ENCODE results near the gene POMP.

The POMP gene

GRCh38 chr13:28621449-28621848, 37.5 kb upstream of the POMP start:
- Histone ChIP-seq H3K27ac (ENCODE audit: low read depth in 2 of 2, low read length in 2 of 2) (no peak overlapping the region), H3K27me3 (ENCODE audit: control insufficient read depth in 2 of 2, insufficient read depth in 2 of 2, low read length in 2 of 2) (no peaks in the 10 kb centered on the region), H3K4me1 (ENCODE audit: control insufficient read depth in 2 of 2, insufficient read depth in 2 of 2, low read length in 2 of 2) (no peaks in the 10 kb centered on the region), H3K9me3 (ENCODE audit: control insufficient read depth in 2 of 2, low read length in 2 of 2) (no peaks in the 10 kb centered on the region), H3K4me3 (ENCODE audit: low read length in 2 of 2) (no peak overlapping the region), H3K9ac (ENCODE audit: low read depth in 1 of 2, low read length in 2 of 2) (no peak overlapping the region), H3K36me3 (ENCODE audit: control insufficient read depth in 2 of 2, insufficient read depth in 2 of 2, low read length in 2 of 2) (no peaks in the 10 kb centered on the region)

GRCh38 chr13:28622286-28622685, 36.6 kb upstream of the POMP start:
- Histone ChIP-seq H3K36me3 (ENCODE audit: control insufficient read depth in 2 of 2, insufficient read depth in 2 of 2, low read length in 2 of 2) (no peaks in the 10 kb centered on the region), H3K9ac (ENCODE audit: low read depth in 1 of 2, low read length in 2 of 2) (no peak overlapping the region), H3K27me3 (ENCODE audit: control insufficient read depth in 2 of 2, insufficient read depth in 2 of 2, low read length in 2 of 2) (no peaks in the 10 kb centered on the region), H3K9me3 (ENCODE audit: control insufficient read depth in 2 of 2, low read length in 2 of 2) (no peaks in the 10 kb centered on the region), H3K27ac (ENCODE audit: low read depth in 2 of 2, low read length in 2 of 2) (no peak overlapping the region), H3K4me3 (ENCODE audit: low read length in 2 of 2) (no peak overlapping the region), H3K4me1 (ENCODE audit: control insufficient read depth in 2 of 2, insufficient read depth in 2 of 2, low read length in 2 of 2) (no peaks in the 10 kb centered on the region)

GRCh38 chr13:28623782-28624706, 34.9 kb upstream of the POMP start:
- H3K4me1 ChIP-seq (ENCODE audit: control insufficient read depth in 2 of 2, insufficient read depth in 2 of 2, low read length in 2 of 2): no peaks in the 10 kb centered on the region
- H3K4me3 ChIP-seq (ENCODE audit: low read length in 2 of 2): no peak overlapping the region
- H3K36me3 ChIP-seq (ENCODE audit: control insufficient read depth in 2 of 2, insufficient read depth in 2 of 2, low read length in 2 of 2): no peaks in the 10 kb centered on the region
- H3K27me3 ChIP-seq (ENCODE audit: control insufficient read depth in 2 of 2, insufficient read depth in 2 of 2, low read length in 2 of 2): no peaks in the 10 kb centered on the region
- H3K27ac ChIP-seq (ENCODE audit: low read depth in 2 of 2, low read length in 2 of 2): no peak overlapping the region
- no peak overlapping the region for H3K9ac ChIP-seq (ENCODE audit: low read depth in 1 of 2, low read length in 2 of 2)
- no peaks in the 10 kb centered on the region for H3K9me3 ChIP-seq (ENCODE audit: control insufficient read depth in 2 of 2, low read length in 2 of 2)

GRCh38 chr13:28624707-28625432, 34.1 kb upstream of the POMP start:
- Histone ChIP-seq H3K36me3 (ENCODE audit: control insufficient read depth in 2 of 2, insufficient read depth in 2 of 2, low read length in 2 of 2) (no peaks in the 10 kb centered on the region), H3K4me1 (ENCODE audit: control insufficient read depth in 2 of 2, insufficient read depth in 2 of 2, low read length in 2 of 2) (no peaks in the 10 kb centered on the region), H3K27me3 (ENCODE audit: control insufficient read depth in 2 of 2, insufficient read depth in 2 of 2, low read length in 2 of 2) (no peaks in the 10 kb centered on the region), H3K9me3 (ENCODE audit: control insufficient read depth in 2 of 2, low read length in 2 of 2) (no peaks in the 10 kb centered on the region), H3K4me3 (ENCODE audit: low read length in 2 of 2) (no peak overlapping the region), H3K9ac (ENCODE audit: low read depth in 1 of 2, low read length in 2 of 2) (no peak overlapping the region), H3K27ac (ENCODE audit: low read depth in 2 of 2, low read length in 2 of 2) (no peak overlapping the region)

- no peaks in the 10 kb centered on the region for H3K27me3 ChIP-seq (ENCODE audit: control insufficient read depth in 2 of 2, insufficient read depth in 2 of 2, low read length in 2 of 2)
- H3K9ac ChIP-seq (ENCODE audit: low read depth in 1 of 2, low read length in 2 of 2): no peak overlapping the region
- H3K27ac ChIP-seq (ENCODE audit: low read depth in 2 of 2, low read length in 2 of 2): no peak overlapping the region
- no peaks in the 10 kb centered on the region for H3K36me3 ChIP-seq (ENCODE audit: control insufficient read depth in 2 of 2, insufficient read depth in 2 of 2, low read length in 2 of 2)
- H3K4me1 ChIP-seq (ENCODE audit: control insufficient read depth in 2 of 2, insufficient read depth in 2 of 2, low read length in 2 of 2): no peaks in the 10 kb centered on the region
- no peak overlapping the region for H3K4me3 ChIP-seq (ENCODE audit: low read length in 2 of 2)
- H3K9me3 ChIP-seq (ENCODE audit: control insufficient read depth in 2 of 2, low read length in 2 of 2): no peaks in the 10 kb centered on the region
Measured at GRCh38 chr13:28626266-28626665, 32.7 kb upstream of the POMP start.

GRCh38 chr13:28628241-28628640, 30.7 kb upstream of the POMP start:
- Histone ChIP-seq H3K36me3 (ENCODE audit: control insufficient read depth in 2 of 2, insufficient read depth in 2 of 2, low read length in 2 of 2) (no peaks in the 10 kb centered on the region), H3K4me1 (ENCODE audit: control insufficient read depth in 2 of 2, insufficient read depth in 2 of 2, low read length in 2 of 2) (no peaks in the 10 kb centered on the region)

GRCh38 chr13:28630869-28631268, 28.1 kb upstream of the POMP start:
- Histone ChIP-seq H3K27me3 (ENCODE audit: control insufficient read depth in 2 of 2, insufficient read depth in 2 of 2, low read length in 2 of 2) (no peaks in the 10 kb centered on the region), H3K9me3 (ENCODE audit: control insufficient read depth in 2 of 2, low read length in 2 of 2) (no peaks in the 10 kb centered on the region), H3K4me3 (ENCODE audit: low read length in 2 of 2) (no peak overlapping the region), H3K9ac (ENCODE audit: low read depth in 1 of 2, low read length in 2 of 2) (no peak overlapping the region), H3K27ac (ENCODE audit: low read depth in 2 of 2, low read length in 2 of 2) (no peak overlapping the region), H3K36me3 (ENCODE audit: control insufficient read depth in 2 of 2, insufficient read depth in 2 of 2, low read length in 2 of 2) (no peaks in the 10 kb centered on the region), H3K4me1 (ENCODE audit: control insufficient read depth in 2 of 2, insufficient read depth in 2 of 2, low read length in 2 of 2) (no peaks in the 10 kb centered on the region)

More at GRCh38 chr13:28628241-28628640, 30.7 kb upstream of the POMP start:
- Histone ChIP-seq H3K4me3 (ENCODE audit: low read length in 2 of 2) (no peak overlapping the region), H3K27ac (ENCODE audit: low read depth in 2 of 2, low read length in 2 of 2) (no peak overlapping the region), H3K9me3 (ENCODE audit: control insufficient read depth in 2 of 2, low read length in 2 of 2) (no peaks in the 10 kb centered on the region), H3K9ac (ENCODE audit: low read depth in 1 of 2, low read length in 2 of 2) (no peak overlapping the region), H3K27me3 (ENCODE audit: control insufficient read depth in 2 of 2, insufficient read depth in 2 of 2, low read length in 2 of 2) (no peaks in the 10 kb centered on the region)

GRCh38 chr13:28631801-28632200, 27.1 kb upstream of the POMP start:
- H3K4me3 ChIP-seq (ENCODE audit: low read length in 2 of 2): no peak overlapping the region

GRCh38 chr13:28636069-28636468, 22.9 kb upstream of the POMP start:
- Histone ChIP-seq H3K9me3 (ENCODE audit: control insufficient read depth in 2 of 2, low read length in 2 of 2) (no peaks in the 10 kb centered on the region), H3K4me3 (ENCODE audit: low read length in 2 of 2) (no peak overlapping the region), H3K27me3 (ENCODE audit: control insufficient read depth in 2 of 2, insufficient read depth in 2 of 2, low read length in 2 of 2) (no peaks in the 10 kb centered on the region), H3K27ac (ENCODE audit: low read depth in 2 of 2, low read length in 2 of 2) (no peak overlapping the region), H3K36me3 (ENCODE audit: control insufficient read depth in 2 of 2, insufficient read depth in 2 of 2, low read length in 2 of 2) (no peaks in the 10 kb centered on the region), H3K4me1 (ENCODE audit: control insufficient read depth in 2 of 2, insufficient read depth in 2 of 2, low read length in 2 of 2) (no peaks in the 10 kb centered on the region), H3K9ac (ENCODE audit: low read depth in 1 of 2, low read length in 2 of 2) (no peak overlapping the region)

More at GRCh38 chr13:28631801-28632200, 27.1 kb upstream of the POMP start:
- no peak overlapping the region for H3K9ac ChIP-seq (ENCODE audit: low read depth in 1 of 2, low read length in 2 of 2)
- H3K36me3 ChIP-seq (ENCODE audit: control insufficient read depth in 2 of 2, insufficient read depth in 2 of 2, low read length in 2 of 2): no peaks in the 10 kb centered on the region
- H3K27me3 ChIP-seq (ENCODE audit: control insufficient read depth in 2 of 2, insufficient read depth in 2 of 2, low read length in 2 of 2): no peaks in the 10 kb centered on the region
- no peak overlapping the region for H3K27ac ChIP-seq (ENCODE audit: low read depth in 2 of 2, low read length in 2 of 2)
- H3K4me1 ChIP-seq (ENCODE audit: control insufficient read depth in 2 of 2, insufficient read depth in 2 of 2, low read length in 2 of 2): no peaks in the 10 kb centered on the region
- no peaks in the 10 kb centered on the region for H3K9me3 ChIP-seq (ENCODE audit: control insufficient read depth in 2 of 2, low read length in 2 of 2)

- H3K36me3 ChIP-seq (ENCODE audit: control insufficient read depth in 2 of 2, insufficient read depth in 2 of 2, low read length in 2 of 2): no peaks in the 10 kb centered on the region
- no peaks in the 10 kb centered on the region for H3K4me1 ChIP-seq (ENCODE audit: control insufficient read depth in 2 of 2, insufficient read depth in 2 of 2, low read length in 2 of 2)
- H3K4me3 ChIP-seq (ENCODE audit: low read length in 2 of 2): no peak overlapping the region
- no peak overlapping the region for H3K27ac ChIP-seq (ENCODE audit: low read depth in 2 of 2, low read length in 2 of 2)
- H3K9ac ChIP-seq (ENCODE audit: low read depth in 1 of 2, low read length in 2 of 2): no peak overlapping the region
- H3K9me3 ChIP-seq (ENCODE audit: control insufficient read depth in 2 of 2, low read length in 2 of 2): no peaks in the 10 kb centered on the region
- H3K27me3 ChIP-seq (ENCODE audit: control insufficient read depth in 2 of 2, insufficient read depth in 2 of 2, low read length in 2 of 2): no peaks in the 10 kb centered on the region
Measured at GRCh38 chr13:28636677-28637317, 22.1 kb upstream of the POMP start.

Measured in mucosa of rectum (tissue), 2 donors.